Stimulated activated CD4-positive, alpha-beta T cell treated with anti-CD3 and anti-CD28 coated beads, Interleukin-4, amount 100 ng/mL, for 24 hours (primary cell): ENCODE measurements around the gene TUFT1.

ENCODE experiments used
- DNase-seq: peaks from one replicate; pipeline ENCODE4 v3.0.0-alpha.2; 2020

Gene TUFT1

DNA sequence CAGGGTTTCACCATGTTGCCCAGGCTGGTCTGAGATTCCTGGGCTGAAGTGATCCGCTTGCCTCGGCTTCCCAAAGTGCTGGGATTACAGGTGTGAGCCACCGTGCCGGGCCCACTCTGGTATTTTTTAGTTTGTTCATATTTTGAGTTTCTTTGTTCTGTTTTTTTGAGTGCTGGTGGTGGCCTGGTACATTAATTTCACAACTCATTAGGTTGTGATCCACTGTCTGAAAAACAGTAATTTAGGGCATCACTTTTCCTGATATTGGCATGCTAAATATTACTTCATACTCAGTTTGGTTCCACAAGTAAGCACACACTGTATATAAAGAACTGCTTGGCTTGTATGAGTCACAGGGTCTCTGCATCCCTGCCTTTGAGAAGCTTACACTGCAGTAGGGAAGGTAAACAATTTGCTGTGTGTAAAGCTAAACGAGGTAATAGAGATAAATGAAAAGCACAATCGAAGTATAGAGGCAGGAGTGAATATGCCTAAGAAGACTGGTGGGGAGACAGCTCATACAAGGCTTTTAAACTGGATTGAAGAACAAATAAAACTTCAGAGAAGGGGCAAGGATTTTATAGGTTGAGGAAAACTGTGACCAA is 79.5 kb downstream of the TUFT1 start:
- no peak for DNase-seq

DNA sequence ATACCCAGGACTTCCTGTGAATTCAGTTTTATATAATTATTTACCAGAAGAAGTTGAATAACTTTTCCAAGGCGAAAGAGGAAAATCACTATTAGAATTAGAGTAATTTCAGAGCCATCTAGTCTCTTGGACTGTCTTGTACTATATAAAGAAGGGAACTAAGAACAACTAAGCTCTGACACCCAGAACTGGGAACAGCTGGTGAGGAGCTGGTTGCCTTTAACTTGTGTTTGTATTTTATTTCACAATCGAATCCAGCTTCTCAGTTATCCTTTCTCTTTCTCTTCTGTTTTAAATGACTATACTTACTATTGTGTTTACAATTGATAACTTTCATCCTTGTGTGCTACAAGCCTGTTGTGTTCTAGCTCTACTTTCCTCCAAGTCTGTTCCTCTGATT is 80.2 kb downstream of the TUFT1 start:
- no peak for DNase-seq

DNA sequence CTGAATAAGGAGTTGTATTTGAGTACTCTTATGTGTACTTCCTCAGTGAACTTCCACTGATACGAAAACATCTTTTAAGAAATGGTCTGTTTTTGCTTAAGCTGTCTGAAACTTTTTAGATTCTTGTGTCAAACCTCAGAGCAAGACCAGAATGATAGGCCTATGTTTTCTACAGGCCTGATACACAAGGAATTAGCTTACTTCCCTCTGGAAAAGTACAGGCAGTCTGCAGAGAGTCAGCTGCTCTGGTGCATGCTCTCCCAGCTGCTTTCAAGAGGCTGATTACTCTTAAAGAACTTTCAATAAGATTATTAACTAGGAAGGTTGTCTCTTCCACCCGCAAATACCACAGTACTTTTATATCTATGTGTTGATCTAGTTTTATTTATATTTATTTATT is 81.2 kb downstream of the TUFT1 start:
- DNase-seq = no peak

DNA sequence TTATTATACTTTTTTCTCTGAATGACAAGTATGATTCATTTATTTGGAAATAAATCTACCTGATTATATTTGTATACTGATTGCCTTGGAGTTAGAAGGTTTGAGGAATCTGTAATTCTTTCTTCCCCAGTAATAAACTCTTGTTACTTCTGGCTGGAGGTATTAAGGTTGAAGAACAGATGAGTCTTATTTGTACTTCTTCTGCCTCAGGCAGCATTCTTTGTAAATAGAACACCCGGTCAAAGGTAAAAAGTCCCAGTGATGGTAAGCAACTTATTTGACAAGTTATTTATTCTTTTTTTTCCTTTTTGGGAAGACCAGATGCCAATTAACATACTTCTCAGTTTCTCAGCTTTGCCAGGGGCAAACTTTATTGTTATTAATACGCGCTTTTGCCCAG is 84.7 kb downstream of the TUFT1 start:
- no peak for DNase-seq

DNA sequence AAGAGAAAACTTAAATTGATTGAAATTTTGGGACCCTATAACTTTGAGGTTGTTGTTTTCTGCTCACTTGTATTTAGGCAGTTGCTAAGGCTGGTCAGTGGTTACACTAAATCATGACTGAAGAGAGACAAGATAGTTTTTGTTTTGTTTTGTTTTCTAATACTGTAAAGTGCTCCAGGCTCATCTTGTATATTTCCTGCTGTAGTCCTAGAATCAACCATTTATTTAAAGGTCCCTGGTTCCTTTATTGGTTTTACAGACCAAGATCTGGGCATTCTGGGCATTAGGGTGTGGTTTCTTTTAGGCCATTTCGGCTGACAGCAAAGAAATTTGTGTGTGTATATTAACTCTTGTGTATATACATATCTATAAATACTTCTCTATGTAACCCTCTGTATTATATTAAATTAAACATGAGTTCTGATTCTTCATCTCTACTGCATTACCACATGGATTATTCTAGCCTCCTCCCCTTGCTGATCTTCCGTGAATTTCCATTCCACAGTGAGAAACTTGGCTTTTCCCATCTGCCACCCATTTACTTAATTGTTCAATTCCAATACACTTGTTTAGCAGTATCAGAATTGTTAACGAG is 86.7 kb downstream of the TUFT1 start:
- DNase-seq = no peak

DNA sequence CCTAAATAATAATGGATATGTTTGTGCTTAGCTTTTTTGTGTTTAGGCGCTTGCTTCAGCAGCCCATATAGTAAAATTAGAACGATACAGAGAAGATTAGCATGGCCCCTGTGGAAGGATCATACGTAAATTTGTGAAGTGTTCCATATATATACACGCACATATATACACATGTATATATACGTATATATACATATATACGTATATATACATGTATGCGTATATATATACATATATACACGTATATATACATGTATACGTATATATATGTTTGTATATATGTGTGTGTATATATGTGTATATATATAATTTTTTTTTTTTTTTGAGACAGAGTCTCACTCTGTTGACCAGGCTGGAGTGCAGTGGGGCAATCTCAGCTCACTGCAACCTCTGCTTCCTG is 89.2 kb downstream of the TUFT1 start:
- DNase-seq = no peak
